ENCODE data around the gene C1orf232. TPM values are rescaled to one million over a fixed set of nuclear protein-coding genes. Genes with fewer than 3 reads are reported as not detected.
A peak's percentile ranks its signal among the peaks of the same experiment; 100 is the strongest.

Gene C1orf232
- total and polyA plus RNA-seq, 2 of the 8 experiments (the other 6 are each of a cell fraction or from before 2014, with no cell fraction given) = not detected

GRCh38 chr1:26145041-26145959 lies 23.5 kb downstream of the C1orf232 start:
- Histone ChIP-seq H3K4me1 (replicated peaks in 1 of 4; ENCODE audit: control insufficient read depth in 3 of 4, insufficient read depth in 4 of 4, low read length in 3 of 4) (no peaks in the 10 kb centered on the region), H3K27ac (ENCODE audit: low read depth, low read length) (no peak overlapping the region), H3K18ac (ENCODE audit: extremely low read depth, low read length) (no peak overlapping the region), H3K23me2 (ENCODE audit: low read depth, low read length) (no peaks in the 10 kb centered on the region), H2BK5ac (ENCODE audit: low read depth, low read length) (no peak overlapping the region), H3K79me1 (ENCODE audit: low read depth, low read length) (no peaks in the 10 kb centered on the region), H3K23ac (ENCODE audit: insufficient read length) (no peak overlapping the region), H3K4me3 (ENCODE audit: extremely low read depth in 1 of 4, insufficient read depth in 2 of 4, low read depth in 3 of 4, low read length in 4 of 4) (no peak overlapping the region), H2BK20ac (ENCODE audit: low read length) (no peak overlapping the region), H3K56ac (replicated peaks; ENCODE audit: insufficient read length, low read depth, low read length) (no peak overlapping the region), H3K9ac (replicated peaks in 1 of 4; ENCODE audit: extremely low read depth in 1 of 4, low read depth in 3 of 4, low read length in 3 of 4) (no peak overlapping the region), H4K8ac (ENCODE audit: extremely low read depth, insufficient read depth, low read length) (no peak overlapping the region), H3K4ac (replicated peaks; ENCODE audit: insufficient read length, low read depth, low read length) (no peak overlapping the region), H2BK15ac (ENCODE audit: low read length) (no peak overlapping the region), H2BK120ac (replicated peaks; ENCODE audit: low read depth, low read length) (no peak overlapping the region), H3K14ac (ENCODE audit: insufficient read length) (no peak overlapping the region), H2AFZ (ENCODE audit: low read length) (no peak overlapping the region), H2AK5ac (ENCODE audit: low read depth, low read length) (no peak overlapping the region), H3K9me3 (ENCODE audit: insufficient read depth in 2 of 2, low read depth in 1 of 2, low read length in 1 of 2) (no peaks in the 10 kb centered on the region), H3K27me3 (replicated peaks in 1 of 4; ENCODE audit: control insufficient read depth in 3 of 4, extremely low read depth in 1 of 4, insufficient read depth in 3 of 4, low read length in 3 of 4) (peaks cover 0 to 10% (median 4%) of the 10 kb centered on the region in 4 experiments; a peak in 4 of 7 replicates), H2BK12ac (ENCODE audit: low read depth, low read length) (0 out of 2 replicates have a peak overlapping the region, but pooled peaks have one; percentile 61), H4K91ac (replicated peaks; ENCODE audit: insufficient read length, low read length) (no peak overlapping the region), H3K36me3 (ENCODE audit: control insufficient read depth in 2 of 4, insufficient read depth in 4 of 4, low read length in 3 of 4) (no peaks in the 10 kb centered on the region), H4K20me1 (replicated peaks in 1 of 2; ENCODE audit: control insufficient read depth in 1 of 2, insufficient read depth in 2 of 2, low read length in 2 of 2) (no peaks in the 10 kb centered on the region), H3K79me2 (ENCODE audit: control insufficient read depth in 1 of 2, insufficient read depth in 2 of 2, low read length in 2 of 2) (no peaks in the 10 kb centered on the region), H4K5ac (ENCODE audit: insufficient read length, low read depth, low read length) (no peak overlapping the region), H3K4me2 (ENCODE audit: insufficient read depth in 1 of 2, low read depth in 2 of 2, low read length in 2 of 2) (no peak overlapping the region)
- DNase-seq (ENCODE audit: low read depth in 1 of 2, low spot score in 2 of 2) (peak in 1 of 2 experiments; percentile 85), FAIRE-seq (peak; percentile 93)
- CTCF ChIA-PET (ENCODE audit: partially characterized antibody) = interaction anchor here (0.6 to 11.2 kb wide), 43 partner anchors 8 to 1801 kb away, joined by 3 to 154 read pairs (median 5); partner anchors contain the start of genes C1orf232, CATSPER4, CEP85 and CNKSR1
- WGBS, 2 experiments (ENCODE audit: extremely low coverage in 1 of 2, insufficient coverage in 1 of 2, insufficient read length in 1 of 2, insufficient replicate concordance in 2 of 2, low coverage in 1 of 2, low lambda C conversion rate in 2 of 2, missing lambda C conversion rate in 1 of 2) = 32% methylated on average over 19 of the region's 19 CpGs; no CpG with 5 or more reads in 1 of the 2 experiments
- POLR2A ChIA-PET (ENCODE audit: partially characterized antibody) = interaction anchor here (0.8 to 1.6 kb wide), 7 partner anchors 10 to 110 kb away, joined by 3 to 9 read pairs (median 3); partner anchors contain the start of gene PDIK1L
- TF ChIP-seq EP300 (IDR thresholded peaks at IDR 0.05; ENCODE audit: borderline replicate concordance in 1 of 2, low read depth in 2 of 2, low read length in 2 of 2) (no peak), BCL11A (IDR thresholded peaks at IDR 0.05; ENCODE audit: low read depth in 2 of 2, low read length in 2 of 2) (no peak), CTCF (IDR thresholded peaks at IDR 0.05; ENCODE audit: control extremely low read depth in 1 of 3, insufficient read depth in 1 of 3, low read depth in 1 of 3, low read length in 3 of 3) (peak; percentile 49 to 86 (median 79)), FOSL1 (IDR thresholded peaks at IDR 0.05; ENCODE audit: insufficient read depth, low read depth, low read length) (no peak), GTF2F1 (IDR thresholded peaks at IDR 0.05; ENCODE audit: borderline replicate concordance, low read depth, low read length) (no peak), GABPA (IDR thresholded peaks at IDR 0.05; ENCODE audit: borderline replicate concordance, insufficient read depth, low read length) (peak; percentile 29; the same call in 1 of the 2 replicates)
- TF ChIP-seq, protein P1, sequence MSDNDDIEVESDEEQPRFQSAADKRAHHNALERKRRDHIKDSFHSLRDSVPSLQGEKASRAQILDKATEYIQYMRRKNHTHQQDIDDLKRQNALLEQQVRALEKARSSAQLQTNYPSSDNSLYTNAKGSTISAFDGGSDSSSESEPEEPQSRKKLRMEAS (IDR thresholded peaks at IDR 0.05) = no peak

Data from H1 (cell line).